Inflammatory macrophage treated with lipopolysaccharide for 4 hours (primary cell): ENCODE results near the gene CEP85L.
"Not testable (repeated sequence)": the region's sequence is repeated elsewhere in the genome, so short reads cannot be mapped to it uniquely, and the experiment has no call there.

Experiments used
- DNase-seq: peaks from one replicate; pipeline ENCODE4 v3.0.0-alpha.2; 2020

Gene CEP85L

DNA sequence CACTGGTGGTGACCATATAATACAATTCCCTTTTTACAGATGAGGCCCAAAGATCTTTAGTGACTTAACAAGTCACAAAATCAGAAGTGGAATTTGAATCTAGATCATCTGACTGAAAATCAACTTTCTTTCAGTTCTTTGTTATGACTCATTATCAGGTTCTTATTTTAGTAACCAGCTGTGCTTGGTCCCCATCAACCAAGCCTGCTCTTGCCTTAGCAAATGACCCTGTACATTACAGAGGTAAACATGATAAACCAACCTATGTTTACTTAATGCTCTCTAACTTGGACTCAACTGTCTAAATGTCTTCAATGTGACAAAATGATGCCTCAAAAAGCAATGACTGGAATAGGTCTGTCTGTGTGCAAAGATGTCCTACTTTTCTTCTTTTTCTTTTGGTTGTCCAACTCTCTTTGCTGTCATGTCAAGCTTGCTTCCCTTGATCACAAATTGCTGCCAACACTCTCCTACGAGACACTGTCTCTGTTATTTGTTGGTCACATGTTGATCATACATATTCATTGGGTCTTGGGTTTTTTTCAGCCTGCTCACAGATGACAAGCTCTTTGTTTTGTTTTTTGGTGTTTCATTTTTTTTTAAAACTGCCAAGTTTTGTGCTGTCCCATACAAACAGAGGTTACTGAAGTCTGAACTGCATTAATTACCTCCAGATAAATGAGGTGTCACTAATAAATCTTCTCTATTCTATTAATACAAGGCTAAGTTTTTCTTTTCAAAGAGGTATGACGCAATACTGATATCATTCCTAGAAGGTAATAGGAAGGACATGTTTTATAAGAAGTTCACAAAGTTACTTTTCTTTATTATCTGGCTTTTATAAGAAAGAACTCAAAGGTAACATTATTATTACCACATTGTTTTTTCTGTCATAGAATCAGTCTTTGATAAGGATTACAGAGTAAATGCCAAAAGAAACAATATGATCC lies 165.5 kb downstream of the CEP85L start:
- DNase-seq: peak; percentile 9

GRCh38 chr6:118476551-118476950 lies 174.8 kb downstream of the CEP85L start:
- no peak for DNase-seq

GRCh38 chr6:118473266-118473665 lies 178.1 kb downstream of the CEP85L start:
- no peak for DNase-seq

- DNase-seq: no peak
Measured at GRCh38 chr6:118469468-118469867, 181.9 kb downstream of the CEP85L start.

DNA sequence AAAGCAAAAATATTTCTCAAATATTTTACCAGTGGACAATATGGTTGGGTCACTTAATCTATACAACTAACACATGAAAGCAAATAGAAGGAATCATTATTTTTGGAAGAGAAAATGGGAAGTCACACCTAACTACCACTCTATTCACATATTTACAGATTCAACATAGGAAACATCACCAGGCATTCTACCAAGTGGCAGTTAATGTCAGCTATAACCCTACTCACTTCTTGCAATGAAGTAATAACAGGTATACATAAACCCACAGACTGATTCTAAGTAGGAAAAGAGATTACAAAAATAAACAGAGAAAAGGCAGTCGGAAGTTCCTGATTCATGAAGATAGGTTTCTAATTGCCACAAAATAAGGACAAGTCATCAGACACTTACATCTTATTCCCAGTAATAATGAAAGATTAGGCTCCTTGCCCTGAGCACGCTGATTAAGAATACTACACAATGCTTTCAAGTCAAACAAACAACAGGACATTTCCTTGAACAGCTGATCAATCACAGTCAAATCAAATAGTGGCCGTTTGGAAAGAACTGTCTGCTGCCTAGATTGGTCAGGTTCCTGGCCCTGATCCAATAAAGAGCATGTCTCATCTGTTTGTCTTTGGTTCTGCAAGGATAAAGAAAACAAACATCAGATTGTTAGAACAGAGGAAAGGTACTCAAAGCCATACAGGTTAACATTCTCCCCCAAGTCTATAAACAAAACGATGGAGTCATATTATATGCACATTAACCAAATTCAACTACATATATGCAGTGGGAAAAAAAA lies 182.5 kb downstream of the CEP85L start:
- DNase-seq: no peak

GRCh38 chr6:118467181-118467580 lies 184.2 kb downstream of the CEP85L start:
- DNase-seq: no peak

GRCh38 chr6:118464620-118465019 lies 186.8 kb downstream of the CEP85L start:
- no peak for DNase-seq

DNA sequence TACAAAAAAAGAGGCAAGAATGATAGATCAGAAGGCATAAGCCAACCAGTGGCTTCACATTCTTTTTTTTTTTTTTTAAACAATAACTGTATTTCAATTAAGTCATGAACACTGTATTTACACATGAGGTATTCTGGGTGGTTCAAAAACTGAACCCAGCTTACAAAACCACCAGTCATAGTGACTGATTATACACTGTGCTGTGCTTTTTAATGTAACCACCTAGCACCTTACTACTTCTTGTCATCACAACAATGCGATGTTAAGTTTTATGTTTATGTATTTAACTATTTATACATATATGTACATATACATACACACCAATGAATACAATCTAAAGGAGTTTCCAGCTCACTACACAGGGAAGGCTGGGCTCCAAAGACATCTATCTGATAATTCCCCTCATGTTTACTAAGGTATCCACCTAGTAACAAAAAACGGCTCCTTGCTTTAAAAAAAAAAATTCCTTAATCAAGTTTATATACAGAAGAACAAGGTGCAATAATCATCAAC lies 190.4 kb downstream of the CEP85L start:
- no peak for DNase-seq

- DNase-seq: no peak
Measured at GRCh38 chr6:118456982-118457381, 194.4 kb downstream of the CEP85L start.

DNA sequence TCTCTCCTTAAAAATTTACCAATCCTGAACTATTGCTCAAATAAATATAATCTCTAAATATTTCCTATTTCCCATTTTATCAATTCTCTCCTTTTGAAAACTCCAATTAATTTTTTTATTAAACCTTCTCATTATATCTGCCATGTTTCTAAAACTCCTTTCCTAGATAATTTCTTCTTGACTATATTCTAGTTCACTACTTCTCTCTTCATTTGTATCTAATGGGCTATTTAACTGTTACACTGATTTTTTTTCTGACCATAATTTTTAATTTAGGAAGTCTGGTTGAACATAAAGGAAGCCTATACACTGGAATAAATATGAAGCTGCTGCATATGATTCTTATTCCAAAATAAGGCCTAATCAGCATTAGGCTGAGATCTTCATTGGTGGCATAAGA lies 199.6 kb downstream of the CEP85L start:
- no peak for DNase-seq

DNA sequence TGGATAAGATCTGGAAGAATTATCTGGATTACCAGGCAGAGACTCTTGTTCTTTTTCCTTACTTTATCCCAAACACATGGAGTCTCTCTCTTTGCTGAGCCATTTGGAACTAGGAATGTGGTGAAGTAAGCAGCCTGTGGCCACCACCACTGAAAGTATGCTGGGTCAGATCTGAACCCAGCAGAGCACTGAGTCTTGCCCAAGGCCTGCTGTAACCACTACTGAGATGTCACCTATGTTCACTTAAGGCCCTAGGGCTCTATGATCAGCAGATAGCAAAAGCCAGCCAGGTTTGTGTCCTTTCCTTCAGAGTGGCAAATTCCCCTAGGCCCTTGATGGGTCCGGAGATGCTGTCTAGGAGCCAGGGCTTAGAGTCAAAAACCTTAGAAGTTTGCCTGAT lies 206.6 kb downstream of the CEP85L start:
- no peak for DNase-seq

DNA sequence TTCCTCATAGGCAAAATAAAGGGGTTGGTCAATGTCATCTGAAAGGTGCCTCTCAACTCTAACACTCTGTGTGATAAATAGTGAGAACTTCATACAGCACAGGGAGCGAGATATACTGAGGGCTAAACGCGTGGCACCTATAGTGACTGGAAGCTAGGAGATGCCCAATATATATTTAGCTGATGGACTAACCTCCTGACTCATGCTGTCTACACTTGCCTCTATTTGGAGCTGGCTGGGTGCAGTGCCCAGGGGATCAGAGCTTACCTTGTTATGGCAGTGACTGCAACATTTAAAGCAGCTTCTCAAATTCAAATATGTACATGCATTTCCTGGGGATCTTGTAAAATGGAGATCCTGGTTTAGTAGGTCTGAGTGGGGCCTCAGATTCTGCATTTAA lies 214.9 kb downstream of the CEP85L start:
- no peak for DNase-seq

DNA sequence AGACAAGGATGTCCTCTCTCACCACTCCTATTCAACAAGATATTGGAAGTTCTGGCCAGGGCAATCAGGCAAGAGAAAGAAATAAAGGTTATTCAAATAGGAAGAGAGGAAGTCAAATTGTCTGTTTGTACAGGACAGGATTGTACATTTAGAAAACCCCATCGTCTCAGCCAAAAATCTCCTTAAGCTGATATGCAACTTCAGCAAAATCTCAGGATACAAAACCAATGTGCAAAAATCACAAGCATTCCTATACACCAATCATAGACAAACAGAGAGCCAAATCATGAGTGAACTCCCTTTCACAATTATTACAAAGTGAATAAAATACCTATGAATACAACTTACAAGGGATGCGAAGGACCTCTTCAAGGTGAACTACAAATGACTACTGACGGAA lies 217.2 kb downstream of the CEP85L start:
- DNase-seq: not testable (repeated sequence)

- DNase-seq: not testable (repeated sequence)
Measured at GRCh38 chr6:118421312-118421711, 230.1 kb downstream of the CEP85L start.

GRCh38 chr6:118419448-118420394 lies 231.7 kb downstream of the CEP85L start:
- no peak for DNase-seq
